Thoracic aorta (tissue), 2 donors: ENCODE measurements around the gene LYPLA2. TPM values are rescaled to one million over a fixed set of nuclear protein-coding genes. Genes with fewer than 3 reads are reported as not detected.
A peak's percentile ranks its signal among the peaks of the same experiment; 100 is the strongest.
"Not testable (repeated sequence)": the region's sequence is repeated elsewhere in the genome, so short reads cannot be mapped to it uniquely, and the experiment has no call there.

Experiments used
- ATAC-seq: fragments of 150-250 bp; one replicate; pipeline ENCODE4 v1.8.0; 2017; ENCODE audit warnings: low read depth; ENCODE audit not compliant: insufficient number of reproducible peaks, low FRiP score
- DNase-seq: peaks from one replicate; pipeline ENCODE4 v3.0.0-alpha.2; 2020; ENCODE audit warnings: low spot score
- H3K27ac ChIP-seq, 2 donors: fragments of 200-600 bp; sonication (generic); 1 replicate in 1 of 2; 2 replicates in 1 of 2; pipeline ENCODE4 v1.5.1; 2016; ENCODE audit warnings: mild to moderate bottlenecking in 2 of 2, moderate library complexity in 2 of 2
- H3K27me3 ChIP-seq: fragments of 200-600 bp; sonication (generic); replicated peaks from 2 replicates; pipeline ENCODE4 v1.6.0; 2016; ENCODE audit warnings: mild to moderate bottlenecking; ENCODE audit not compliant: insufficient read depth
- H3K36me3 ChIP-seq: fragments of 200-600 bp; sonication (generic); one replicate; pipeline ENCODE4 v1.5.1; 2016
- H3K4me1 ChIP-seq, 2 donors: fragments of 200-600 bp; sonication (generic); 1 replicate in 1 of 2; 2 replicates in 1 of 2; pipeline versions ENCODE4 v1.5.1 to v1.6.0; 2016; ENCODE audit warnings: low read depth in 2 of 2, mild to moderate bottlenecking in 1 of 2; ENCODE audit not compliant: control insufficient read depth in 1 of 2
- H3K4me3 ChIP-seq: fragments of 200-600 bp; sonication (generic); 2 replicates; pipeline ENCODE4 v1.5.1; 2016; ENCODE audit warnings: mild to moderate bottlenecking
- H3K9me3 ChIP-seq: fragments of 200-600 bp; sonication (generic); 2 replicates; pipeline ENCODE4 v1.5.1; 2016
- total RNA-seq, 2 donors: library from RNA; depleted of rRNA; stranded (reverse); fragments of >200 nt; gene quantifications; one replicate each; pipeline versions ENCODE4 v1.1.0 to v1.2.3, GENCODE V29; 2016
- TF ChIP-seq, protein P1 (sequence below): fragments of 200-600 bp; sonication (generic); IDR thresholded peaks from one replicate; pipeline ENCODE4 v1.5.1; 2019; ENCODE audit warnings: antibody characterized with exemption

Gene LYPLA2
- total RNA-seq, 2 donors from 2014 or later: 29.6 to 37.2 TPM

DNA sequence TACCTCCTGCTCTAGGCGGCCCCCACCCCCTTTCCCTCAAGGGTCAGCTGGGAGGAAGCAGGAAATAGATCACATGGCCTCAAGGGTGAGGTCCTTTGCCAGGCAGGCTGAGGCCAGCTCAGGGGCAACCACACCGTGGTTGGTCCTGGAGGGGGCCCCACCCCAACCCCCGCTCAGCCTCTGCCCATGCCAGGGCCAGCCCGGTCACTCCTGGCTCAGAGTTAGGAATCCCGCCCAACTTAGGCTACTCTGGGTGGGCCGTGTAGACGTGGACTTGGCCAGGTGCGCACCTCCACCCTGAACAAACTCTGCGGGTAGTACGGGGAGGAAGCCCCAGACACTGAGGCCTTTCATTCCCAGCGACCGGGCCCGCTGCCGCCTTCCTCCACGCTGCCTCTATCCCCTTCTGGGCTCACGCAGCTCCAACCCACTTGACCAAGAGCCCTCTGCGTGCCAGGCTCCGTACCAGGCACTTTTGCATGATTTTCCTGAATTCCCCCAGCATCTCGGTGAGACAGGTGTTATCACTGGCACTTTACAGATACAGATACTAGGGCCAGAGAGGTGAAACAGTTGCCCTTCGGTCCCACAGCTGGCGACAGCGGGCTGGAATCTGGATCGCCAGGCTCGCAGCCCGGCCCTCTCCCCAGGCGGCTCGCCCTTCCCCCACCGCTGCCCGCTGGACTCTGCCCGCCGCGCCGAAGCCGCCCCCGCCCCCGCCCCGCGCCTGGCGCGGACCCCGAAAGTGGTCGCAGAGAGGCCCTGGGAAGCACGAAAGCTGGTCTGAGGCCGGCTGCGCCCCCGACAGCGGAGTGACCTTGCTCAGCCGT is 8.8 kb downstream of the LYPLA2 start:
- Histone ChIP-seq H3K4me1 (peaks cover 3 to 23% of the 10 kb centered on the region in 2 donors), H3K27me3 (no peaks in the 10 kb centered on the region), H3K27ac (peak overlapping the region; percentile 85 to 93), H3K36me3 (peaks cover 8% of the 10 kb centered on the region), H3K9me3 (no peaks in the 10 kb centered on the region), H3K4me3 (peak overlapping the region; percentile 98)
- ATAC-seq: peak; percentile 7
- DNase-seq: no peak
- TF ChIP-seq, protein P1, sequence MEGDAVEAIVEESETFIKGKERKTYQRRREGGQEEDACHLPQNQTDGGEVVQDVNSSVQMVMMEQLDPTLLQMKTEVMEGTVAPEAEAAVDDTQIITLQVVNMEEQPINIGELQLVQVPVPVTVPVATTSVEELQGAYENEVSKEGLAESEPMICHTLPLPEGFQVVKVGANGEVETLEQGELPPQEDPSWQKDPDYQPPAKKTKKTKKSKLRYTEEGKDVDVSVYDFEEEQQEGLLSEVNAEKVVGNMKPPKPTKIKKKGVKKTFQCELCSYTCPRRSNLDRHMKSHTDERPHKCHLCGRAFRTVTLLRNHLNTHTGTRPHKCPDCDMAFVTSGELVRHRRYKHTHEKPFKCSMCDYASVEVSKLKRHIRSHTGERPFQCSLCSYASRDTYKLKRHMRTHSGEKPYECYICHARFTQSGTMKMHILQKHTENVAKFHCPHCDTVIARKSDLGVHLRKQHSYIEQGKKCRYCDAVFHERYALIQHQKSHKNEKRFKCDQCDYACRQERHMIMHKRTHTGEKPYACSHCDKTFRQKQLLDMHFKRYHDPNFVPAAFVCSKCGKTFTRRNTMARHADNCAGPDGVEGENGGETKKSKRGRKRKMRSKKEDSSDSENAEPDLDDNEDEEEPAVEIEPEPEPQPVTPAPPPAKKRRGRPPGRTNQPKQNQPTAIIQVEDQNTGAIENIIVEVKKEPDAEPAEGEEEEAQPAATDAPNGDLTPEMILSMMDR: no peak

DNA sequence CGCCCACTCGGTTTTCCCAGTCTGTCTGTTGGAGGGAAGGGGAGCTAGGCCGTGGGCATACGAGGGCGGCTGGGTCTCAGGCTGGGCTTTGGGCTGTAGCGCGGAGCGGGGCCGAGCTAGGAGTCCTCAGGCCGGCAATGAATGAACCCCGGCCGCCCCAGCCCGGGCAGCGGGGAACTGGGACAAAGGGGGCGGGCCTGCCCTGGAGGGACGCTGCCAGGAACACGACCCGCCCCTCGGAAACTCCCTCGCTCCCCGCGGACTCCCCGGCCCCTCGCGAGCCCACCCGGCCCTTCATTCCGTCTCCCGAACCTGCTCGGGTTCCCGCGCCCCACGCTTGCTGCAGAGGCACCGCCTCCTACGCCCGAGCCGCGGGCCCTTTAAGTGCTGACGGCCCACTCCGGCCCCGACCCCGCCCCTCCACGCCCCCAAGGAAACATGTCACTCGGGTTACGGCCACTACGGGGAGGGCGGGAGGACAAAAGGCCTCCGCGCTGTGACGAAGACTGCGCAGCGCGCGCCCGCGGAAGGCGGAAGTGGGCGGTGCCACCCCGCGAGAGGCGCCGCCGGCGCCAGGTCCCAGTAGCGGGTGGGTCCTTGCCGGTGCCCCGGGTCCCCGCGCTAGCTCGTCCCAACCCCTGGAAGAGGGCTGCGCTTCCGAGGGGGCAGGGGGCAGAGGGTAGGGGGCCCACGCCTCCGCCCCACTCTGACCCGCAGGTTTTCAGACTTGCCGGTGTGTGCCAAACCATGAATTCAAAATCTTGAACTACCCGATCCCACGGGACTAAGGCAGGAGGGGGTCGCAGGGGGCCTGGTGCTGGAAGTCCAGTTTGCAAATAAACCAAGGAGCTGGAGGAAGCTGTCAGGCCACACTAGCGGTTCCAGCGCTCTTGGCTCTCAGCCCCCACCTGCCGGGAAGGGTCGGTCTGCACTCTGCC is 9.7 kb downstream of the LYPLA2 start, which contains the start of gene GALE:
GALE (minus strand) TSS at position 355 of the 938 bp plus-strand sequence. CDS start 1,747 bp downstream, outside the sequence.
- ATAC-seq: peak; percentile 68
- H3K4me1 ChIP-seq: peaks cover 3 to 23% of the 10 kb centered on the region in 2 donors
- peaks cover 5% of the 10 kb centered on the region for H3K36me3 ChIP-seq
- peak; percentile 90 for DNase-seq
- H3K9me3 ChIP-seq: no peaks in the 10 kb centered on the region
- TF ChIP-seq, protein P1: no peak
- no peaks in the 10 kb centered on the region for H3K27me3 ChIP-seq
- peak within 1 kb of the TSS; percentile 98 for H3K4me3 ChIP-seq
- peak within 1 kb of the TSS; percentile 85 to 93 for H3K27ac ChIP-seq

DNA sequence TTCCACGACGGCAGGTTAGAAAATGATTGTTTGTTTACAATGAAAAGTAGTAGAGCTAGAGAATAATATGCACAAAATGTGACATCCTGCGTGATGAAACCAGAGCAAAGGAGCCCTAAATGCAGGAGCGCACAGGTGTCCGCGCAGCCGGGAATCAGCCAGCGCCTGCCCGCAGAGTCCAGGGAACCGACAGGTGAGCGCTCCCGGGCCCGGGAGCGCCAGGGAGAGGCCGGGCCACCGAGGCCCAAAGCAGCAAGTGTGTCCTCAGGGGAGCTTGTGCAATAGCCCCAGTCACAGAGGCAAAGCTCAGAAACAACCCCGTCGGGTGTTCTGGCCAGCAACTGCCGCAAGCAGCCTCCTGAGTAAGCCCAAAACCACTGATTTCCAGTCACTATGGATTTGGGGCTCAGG is 10.4 kb downstream of the LYPLA2 start:
- Histone ChIP-seq H3K27me3 (no peaks in the 10 kb centered on the region), H3K27ac (peak overlapping the region; percentile 85 to 93), H3K36me3 (peaks cover 4% of the 10 kb centered on the region), H3K4me1 (peaks cover 3 to 23% of the 10 kb centered on the region in 2 donors), H3K9me3 (no peaks in the 10 kb centered on the region), H3K4me3 (peak overlapping the region; percentile 98)
- ATAC-seq (no peak), DNase-seq (no peak)
- TF ChIP-seq, protein P1: no peak

DNA sequence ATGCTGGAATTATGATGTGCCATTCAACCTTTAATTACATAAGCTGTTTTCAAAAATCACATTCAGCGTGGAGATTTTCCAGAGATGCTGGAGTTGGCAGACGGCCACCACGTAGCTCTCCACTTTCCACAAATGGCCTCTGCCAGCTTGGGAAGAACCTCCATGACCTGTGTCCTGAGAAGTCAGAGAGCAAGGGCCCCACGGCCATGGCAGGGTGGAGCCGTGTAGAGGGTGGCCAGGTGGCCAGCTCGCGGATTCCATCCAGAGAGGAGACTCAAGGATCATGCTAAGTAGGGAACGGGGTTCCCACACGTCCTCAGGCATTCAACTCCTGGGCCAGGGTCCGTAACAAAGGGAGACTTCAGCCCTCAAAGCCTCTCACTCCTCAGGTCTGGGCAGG is 10.9 kb downstream of the LYPLA2 start:
- H3K27ac ChIP-seq: no peak overlapping the region
- H3K4me1 ChIP-seq: peaks cover 3 to 23% of the 10 kb centered on the region in 2 donors
- H3K4me3 ChIP-seq: no peak overlapping the region
- peaks cover under 1% of the 10 kb centered on the region for H3K36me3 ChIP-seq
- no peaks in the 10 kb centered on the region for H3K27me3 ChIP-seq
- no peaks in the 10 kb centered on the region for H3K9me3 ChIP-seq
- TF ChIP-seq, protein P1: no peak
- no peak for ATAC-seq
- DNase-seq: no peak

DNA sequence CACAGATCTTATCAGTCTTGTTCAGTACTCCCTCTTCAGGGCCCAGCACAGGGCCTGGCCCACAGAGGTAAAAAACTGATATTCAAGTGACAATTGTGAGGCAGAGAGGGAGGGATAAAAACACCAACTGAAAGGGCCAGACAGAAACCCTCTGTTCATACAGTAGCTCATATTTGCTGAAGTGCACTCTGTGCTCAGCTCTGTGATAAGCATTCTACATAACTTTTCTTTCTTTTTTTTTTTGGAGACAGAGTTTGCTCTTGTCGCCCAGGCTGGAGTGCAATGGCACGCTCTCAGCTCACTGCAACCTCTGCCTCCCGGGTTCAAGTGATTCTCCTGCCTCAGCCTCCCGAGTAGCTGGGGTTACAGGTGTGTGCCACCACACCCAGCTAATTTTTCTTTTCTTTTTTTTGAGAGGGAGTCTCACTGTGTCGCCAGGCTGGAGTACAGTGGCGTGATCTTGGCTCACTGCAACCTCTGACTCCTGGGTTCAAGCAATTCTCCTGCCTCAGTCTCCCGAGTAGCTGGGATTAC is 11.9 kb downstream of the LYPLA2 start:
- H3K27me3 ChIP-seq, H3K9me3 ChIP-seq, ATAC-seq, H3K36me3 ChIP-seq, DNase-seq, H3K27ac ChIP-seq, H3K4me3 ChIP-seq: not testable (repeated sequence)
- H3K4me1 ChIP-seq: peaks cover 3 to 23% of the 10 kb centered on the region in 2 donors
